Bladder microvascular endothelial cell (primary cell): Measurements from ENCODE around the gene HSPBAP1. TPM values are rescaled to one million over a fixed set of nuclear protein-coding genes. Genes with fewer than 3 reads are reported as not detected.

Source experiments
- total RNA-seq: library from RNA; depleted of rRNA; stranded (reverse); fragments of >200 nt; gene quantifications from 2 replicates; pipeline ENCODE4 v1.2.3, GENCODE V29; 2014

Gene HSPBAP1, protein sequence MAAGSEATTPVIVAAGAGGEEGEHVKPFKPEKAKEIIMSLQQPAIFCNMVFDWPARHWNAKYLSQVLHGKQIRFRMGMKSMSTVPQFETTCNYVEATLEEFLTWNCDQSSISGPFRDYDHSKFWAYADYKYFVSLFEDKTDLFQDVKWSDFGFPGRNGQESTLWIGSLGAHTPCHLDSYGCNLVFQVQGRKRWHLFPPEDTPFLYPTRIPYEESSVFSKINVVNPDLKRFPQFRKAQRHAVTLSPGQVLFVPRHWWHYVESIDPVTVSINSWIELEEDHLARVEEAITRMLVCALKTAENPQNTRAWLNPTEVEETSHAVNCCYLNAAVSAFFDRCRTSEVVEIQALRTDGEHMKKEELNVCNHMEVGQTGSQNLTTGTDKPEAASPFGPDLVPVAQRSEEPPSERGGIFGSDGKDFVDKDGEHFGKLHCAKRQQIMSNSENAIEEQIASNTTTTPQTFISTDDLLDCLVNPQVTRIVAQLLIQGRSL
- 7.6 and 10.0 TPM in 2 replicates for total RNA-seq

DNA sequence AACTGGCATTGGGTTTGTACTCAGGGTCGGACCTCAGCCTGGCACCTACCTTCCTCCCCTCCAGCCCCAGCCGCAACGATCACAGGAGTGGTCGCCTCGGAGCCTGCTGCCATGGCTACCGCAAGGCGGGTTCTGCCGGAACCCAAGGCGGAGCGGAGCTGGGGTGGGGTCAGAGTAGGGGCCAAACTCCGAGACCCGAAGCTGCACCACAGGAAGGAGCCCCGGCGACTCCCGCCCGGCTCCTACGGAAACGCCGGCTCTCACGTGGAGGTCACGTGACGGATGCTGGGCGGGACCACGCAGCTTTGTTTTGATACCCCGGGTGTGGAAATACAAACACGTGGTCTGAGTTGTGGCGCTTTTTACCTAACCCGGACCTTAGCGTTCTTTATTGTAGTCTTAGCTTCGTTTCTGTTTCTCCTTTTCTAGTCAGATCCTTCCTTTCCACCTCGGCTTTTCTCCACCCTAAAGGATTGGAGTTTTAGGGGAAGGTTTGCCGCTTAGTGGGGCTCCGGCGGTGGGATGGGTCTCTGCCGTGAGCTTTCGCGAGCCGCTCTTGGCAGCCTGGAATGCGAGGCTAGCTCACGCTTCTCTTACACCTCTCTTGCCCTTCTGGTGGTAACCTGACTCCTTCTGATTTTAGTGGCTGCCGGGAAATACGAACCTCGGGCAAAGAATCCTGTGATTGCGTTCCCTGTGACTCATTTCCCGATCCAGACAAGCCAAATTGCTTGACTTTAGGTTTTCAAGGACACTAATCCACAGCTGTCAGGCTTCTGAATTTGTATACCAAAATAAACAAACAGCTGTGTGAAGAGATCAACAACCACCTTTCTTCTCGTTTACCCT is at the start of gene HSPBAP1:
TSS of gene HSPBAP1 (minus strand) at position 264 of the 849 bp plus-strand sequence. CDS start at position 113, 151 bp downstream.

DNA sequence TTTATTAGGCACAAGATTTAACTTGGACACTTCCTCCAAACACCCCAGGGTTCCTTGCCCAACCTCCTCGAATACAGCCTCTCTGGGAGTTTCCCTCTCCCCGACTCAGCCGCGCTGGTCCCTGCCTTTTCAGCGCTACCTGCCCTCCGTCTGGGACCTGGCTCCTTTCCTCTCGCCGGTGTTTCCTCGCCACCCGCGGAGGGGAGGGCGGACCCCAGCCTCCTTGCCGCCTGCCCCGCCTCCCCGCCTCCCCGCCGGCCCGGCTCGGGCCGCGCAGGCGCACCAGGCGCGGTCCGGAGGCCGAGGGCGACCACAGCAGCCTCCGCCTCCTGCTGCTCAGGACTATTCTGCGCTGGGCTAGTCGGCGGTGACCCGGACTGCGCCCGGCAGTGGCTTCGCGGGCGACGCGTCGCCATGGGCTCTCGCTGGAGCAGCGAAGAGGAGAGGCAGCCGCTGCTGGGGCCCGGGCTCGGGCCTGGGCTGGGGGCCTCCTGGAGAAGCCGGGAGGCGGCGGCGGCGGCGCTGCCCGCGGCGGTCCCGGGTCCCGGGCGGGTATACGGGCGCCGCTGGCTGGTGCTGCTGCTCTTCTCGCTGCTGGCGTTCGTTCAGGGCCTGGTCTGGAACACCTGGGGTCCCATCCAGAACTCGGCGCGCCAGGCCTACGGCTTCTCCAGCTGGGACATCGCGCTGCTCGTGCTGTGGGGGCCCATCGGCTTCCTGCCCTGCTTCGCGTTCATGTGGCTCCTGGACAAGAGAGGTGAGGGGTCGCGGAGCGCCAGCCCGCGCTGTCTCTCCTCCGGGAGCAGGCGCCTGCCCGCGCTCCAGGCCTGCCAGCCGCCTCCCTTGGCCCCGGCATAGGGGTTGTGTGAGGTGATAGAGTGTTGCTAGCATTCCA is 1.4 kb upstream of the HSPBAP1 start, which contains the start of gene SLC49A4:
TSS of gene SLC49A4 (plus strand) at position 291 of the 895 bp plus-strand sequence. CDS start at position 415, 124 bp downstream.

Other genes with a start within 250 kb of the HSPBAP1 start
- gene PARP9, start 229.5 kb downstream of the HSPBAP1 start, total RNA-seq, result 16.8 and 21.5 TPM in 2 replicates
- 14.2 and 27.8 TPM in 2 replicates for gene DTX3L, start 229.5 kb downstream of the HSPBAP1 start, total RNA-seq
- 0.32 and 0.38 TPM in 2 replicates for gene PARP15, start 216.2 kb downstream of the HSPBAP1 start, total RNA-seq
- 93.1 and 159 TPM in 2 replicates for gene PARP14, start 113.0 kb downstream of the HSPBAP1 start, total RNA-seq
- gene SLC49A4, start 1.2 kb upstream of the HSPBAP1 start, total RNA-seq, result 8.9 and 11.1 TPM in 2 replicates
- under 0.01 and 0.06 TPM in 2 replicates for gene SEMA5B, start 233.9 kb upstream of the HSPBAP1 start, total RNA-seq